Neural crest cell (in vitro differentiated cells): ENCODE measurements around the gene ACBD6. TPM values are rescaled to one million over a fixed set of nuclear protein-coding genes. Genes with fewer than 3 reads are reported as not detected.

Experiments
- DNase-seq: peaks from one replicate; pipeline ENCODE4 v3.0.0; 2021; ENCODE audit warnings: low read depth, mixed read lengths, low spot score
- H3K27ac Mint-ChIP-seq: one replicate; pipeline ENCODE4 v1.8.0; 2021; ENCODE audit warnings: mild to moderate bottlenecking, mixed read lengths; ENCODE audit not compliant: unreplicated experiment
- H3K27me3 Mint-ChIP-seq: 2 replicates; pipeline ENCODE4 v1.8.0; 2021; ENCODE audit warnings: low read depth, mild to moderate bottlenecking, mixed read lengths
- H3K36me3 Mint-ChIP-seq: 2 replicates; pipeline ENCODE4 v1.8.0; 2021; ENCODE audit warnings: low read depth, mild to moderate bottlenecking, mixed read lengths
- H3K4me1 Mint-ChIP-seq: 2 replicates; pipeline ENCODE4 v1.8.0; 2021; ENCODE audit warnings: mixed read lengths
- H3K4me3 Mint-ChIP-seq: one replicate; pipeline ENCODE4 v1.8.0; 2021; ENCODE audit warnings: mild to moderate bottlenecking, mixed read lengths
- H3K9me3 Mint-ChIP-seq: 2 replicates; pipeline ENCODE4 v1.8.0; 2021; ENCODE audit warnings: mixed read lengths
- CTCF ChIP-seq: fragments of 200-600 bp; sonication (generic); conservative IDR thresholded peaks from 2 replicates; pipeline ENCODE4 v1.5.0; 2021; ENCODE audit warnings: antibody characterized with exemption, mild to moderate bottlenecking
- total RNA-seq: library from RNA; stranded (reverse); gene quantifications from 2 replicates; pipeline ENCODE4 v1.2.1, GENCODE V29; 2021

Gene ACBD6
- total RNA-seq, 1 donor from 2014 or later = 59.1 TPM

- Mint-ChIP-seq H3K27ac (no peak overlapping the region), H3K4me1 (peaks cover 6% of the 10 kb centered on the region), H3K9me3 (no peaks in the 10 kb centered on the region), H3K4me3 (no peak overlapping the region), H3K36me3 (peaks cover 5% of the 10 kb centered on the region), H3K27me3 (no peaks in the 10 kb centered on the region)
- no peak for DNase-seq
- TF ChIP-seq CTCF = no peak
Observed at GRCh38 chr1:180402001-180402400, 100.4 kb downstream of the ACBD6 start.

GRCh38 chr1:180397175-180397574 is 105.2 kb downstream of the ACBD6 start:
- H3K4me3 Mint-ChIP-seq = no peak overlapping the region

GRCh38 chr1:180392427-180393145 is 109.8 kb downstream of the ACBD6 start:
- peaks cover 12% of the 10 kb centered on the region for H3K9me3 Mint-ChIP-seq
- no peak overlapping the region for H3K27ac Mint-ChIP-seq
- no peaks in the 10 kb centered on the region for H3K4me1 Mint-ChIP-seq
- DNase-seq = no peak
- no peak overlapping the region for H3K4me3 Mint-ChIP-seq
- no peaks in the 10 kb centered on the region for H3K27me3 Mint-ChIP-seq
- TF ChIP-seq CTCF = no peak
- peaks cover 44% of the 10 kb centered on the region for H3K36me3 Mint-ChIP-seq

More at GRCh38 chr1:180397175-180397574, 105.2 kb downstream of the ACBD6 start:
- no peak for TF ChIP-seq CTCF
- H3K4me1 Mint-ChIP-seq = no peaks in the 10 kb centered on the region
- no peaks in the 10 kb centered on the region for H3K27me3 Mint-ChIP-seq
- DNase-seq = no peak
- peaks cover 31% of the 10 kb centered on the region for H3K36me3 Mint-ChIP-seq
- H3K9me3 Mint-ChIP-seq = peaks cover 6% of the 10 kb centered on the region
- no peak overlapping the region for H3K27ac Mint-ChIP-seq

GRCh38 chr1:180392020-180392419 is 110.4 kb downstream of the ACBD6 start:
- H3K27me3 Mint-ChIP-seq = no peaks in the 10 kb centered on the region
- H3K4me3 Mint-ChIP-seq = no peak overlapping the region
- TF ChIP-seq CTCF = no peak
- H3K9me3 Mint-ChIP-seq = peaks cover 15% of the 10 kb centered on the region
- H3K27ac Mint-ChIP-seq = no peak overlapping the region
- no peaks in the 10 kb centered on the region for H3K4me1 Mint-ChIP-seq
- H3K36me3 Mint-ChIP-seq = peaks cover 43% of the 10 kb centered on the region
- no peak for DNase-seq

GRCh38 chr1:180387413-180387812 is 115.0 kb downstream of the ACBD6 start:
- Mint-ChIP-seq H3K9me3 (peaks cover 31% of the 10 kb centered on the region), H3K36me3 (peaks cover 53% of the 10 kb centered on the region), H3K27me3 (no peaks in the 10 kb centered on the region), H3K27ac (no peak overlapping the region), H3K4me3 (no peak overlapping the region), H3K4me1 (no peaks in the 10 kb centered on the region)
- TF ChIP-seq CTCF = no peak
- DNase-seq = no peak
